ENCODE measurements around the gene LUZP4.
A peak's percentile ranks its signal among the peaks of the same experiment; 100 is the strongest.

LUZP4 gene

DNA sequence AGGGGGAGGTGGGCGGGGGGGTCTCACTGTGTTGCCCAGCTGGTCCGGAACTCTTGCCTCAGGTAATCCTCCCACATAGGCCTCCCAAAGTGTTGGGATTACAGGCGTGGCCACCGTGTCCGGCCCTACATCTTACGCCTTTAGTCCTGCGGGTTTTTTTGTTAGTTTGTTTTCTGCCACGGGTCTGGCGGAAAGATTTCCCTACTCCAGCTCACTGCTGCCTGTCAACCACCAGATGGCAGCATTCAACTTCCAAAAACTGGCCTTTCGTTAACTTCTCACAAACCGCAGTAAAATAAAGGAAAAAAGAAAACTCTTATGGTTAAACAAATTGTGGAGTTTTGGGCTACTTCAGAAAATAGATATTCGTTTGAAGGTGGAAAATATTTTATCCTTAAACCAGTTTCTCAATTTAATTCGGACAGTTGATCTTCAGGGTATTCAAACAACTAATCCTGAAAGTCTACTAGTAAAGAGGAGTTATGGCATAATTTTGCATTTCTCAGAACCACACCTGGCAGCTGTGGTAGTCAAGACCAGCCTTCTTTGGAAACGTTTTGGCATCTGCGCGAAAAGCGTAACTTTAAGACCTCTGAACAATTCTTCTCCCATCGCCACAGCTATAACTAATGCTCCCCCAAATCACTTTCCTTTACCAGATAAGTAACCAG lies 41.1 kb downstream of the LUZP4 start:
- peak; percentile 46 for DNase-seq (ENCODE audit: low read depth)
- H3K4me3 ChIP-seq (ENCODE audit: control insufficient read depth, low read depth, low read length) = no peak overlapping the region
- TF ChIP-seq CTCF (IDR thresholded peaks at IDR 0.05; ENCODE audit: control insufficient read depth, insufficient read depth, low read depth, low read length, missing control alignments) = peak; percentile 84

- H3K4me3 ChIP-seq (ENCODE audit: control insufficient read depth, low read depth, low read length) = no peak overlapping the region
- no peak for DNase-seq (ENCODE audit: low read depth)
- no peak for TF ChIP-seq CTCF (IDR thresholded peaks at IDR 0.05; ENCODE audit: control insufficient read depth, insufficient read depth, low read depth, low read length, missing control alignments)
Measured at GRCh38 chrX:115332832-115333231, 43.3 kb downstream of the LUZP4 start.

DNA sequence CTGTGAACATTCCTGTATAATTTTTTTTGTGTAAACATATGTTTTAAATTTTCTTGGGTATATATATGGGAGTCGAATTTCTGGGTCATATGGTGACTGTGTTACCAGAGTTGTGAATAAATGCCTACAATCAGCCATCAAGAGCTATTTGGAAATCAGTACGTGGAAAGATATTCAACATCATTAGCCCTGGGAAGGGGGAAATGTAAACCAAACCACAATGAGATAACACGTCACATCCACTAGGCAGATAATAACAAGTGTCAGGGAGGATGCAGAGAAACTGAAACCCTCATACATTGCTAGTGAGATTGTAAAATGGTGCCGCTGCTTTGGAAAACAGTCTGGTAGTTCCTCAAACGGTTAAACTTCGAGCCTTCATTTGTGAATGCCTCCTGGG lies 43.9 kb downstream of the LUZP4 start:
- H3K4me3 ChIP-seq (ENCODE audit: control insufficient read depth, low read depth, low read length) = no peak overlapping the region
- TF ChIP-seq CTCF (IDR thresholded peaks at IDR 0.05; ENCODE audit: control insufficient read depth, insufficient read depth, low read depth, low read length, missing control alignments) = no peak
- no peak for DNase-seq (ENCODE audit: low read depth)

DNA sequence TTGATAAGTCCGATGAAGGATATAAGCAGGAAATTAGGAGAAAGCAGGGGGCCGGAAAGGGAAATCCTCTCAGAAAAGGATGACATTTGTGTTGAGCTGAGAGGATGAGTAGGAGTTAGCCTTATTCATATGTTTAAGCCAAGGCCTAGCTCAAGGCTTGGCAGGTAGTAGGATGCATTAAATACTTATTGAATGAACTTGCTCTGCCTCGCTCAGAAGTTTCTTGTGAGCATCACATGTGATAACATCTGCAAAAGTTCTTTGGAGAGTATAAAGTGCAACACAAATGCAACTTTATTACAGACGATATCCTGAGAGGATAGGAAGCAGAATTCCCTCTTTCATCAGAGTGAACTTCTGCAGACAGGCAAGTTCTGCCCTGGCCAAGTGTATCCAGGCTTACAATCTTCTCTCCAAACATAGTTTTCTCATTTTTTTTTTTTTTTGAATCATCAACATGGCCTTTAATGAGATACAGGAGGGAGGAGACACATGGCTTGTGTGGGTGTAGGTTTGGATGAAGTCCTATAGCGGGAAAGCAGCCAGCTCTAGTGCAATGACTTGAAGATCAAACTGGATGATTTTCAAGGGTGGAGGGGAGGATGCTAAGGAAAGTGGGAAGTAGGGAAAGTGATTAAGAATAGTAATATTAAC lies 48.1 kb downstream of the LUZP4 start:
- no peak overlapping the region for H3K4me3 ChIP-seq (ENCODE audit: control insufficient read depth, low read depth, low read length)
- TF ChIP-seq CTCF (IDR thresholded peaks at IDR 0.05; ENCODE audit: control insufficient read depth, insufficient read depth, low read depth, low read length, missing control alignments) = no peak
- DNase-seq (ENCODE audit: low read depth) = peak; percentile 76

DNA sequence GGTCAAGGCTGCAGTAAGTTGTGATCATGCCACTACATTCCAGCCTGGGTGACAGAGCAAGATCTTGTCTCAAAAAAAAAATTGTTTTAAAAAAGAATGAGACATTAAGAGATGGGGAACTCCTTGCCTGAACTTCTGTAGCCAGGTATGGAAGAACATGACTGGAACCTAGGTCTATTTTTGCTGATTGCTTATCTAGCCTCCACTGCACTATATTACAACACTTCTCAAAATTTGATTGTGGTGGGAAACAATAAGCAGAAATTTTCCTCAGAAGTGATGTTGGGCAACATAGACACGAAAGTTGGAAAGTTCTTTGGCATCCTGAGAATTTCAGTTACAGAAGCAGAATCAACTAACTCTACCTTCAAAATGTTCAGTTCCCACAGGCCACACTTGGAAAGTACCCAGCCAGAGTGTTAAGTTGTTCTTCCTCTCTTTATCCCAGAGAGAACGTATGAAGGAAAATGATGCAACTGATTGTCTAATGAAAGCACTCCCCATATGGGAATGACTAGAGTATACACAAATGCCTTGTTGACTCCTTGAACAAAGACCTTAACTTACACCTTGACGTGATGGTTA lies 50.0 kb downstream of the LUZP4 start:
- DNase-seq (ENCODE audit: low read depth) = no peak
- no peak overlapping the region for H3K4me3 ChIP-seq (ENCODE audit: control insufficient read depth, low read depth, low read length)
- no peak for TF ChIP-seq CTCF (IDR thresholded peaks at IDR 0.05; ENCODE audit: control insufficient read depth, insufficient read depth, low read depth, low read length, missing control alignments)

DNA sequence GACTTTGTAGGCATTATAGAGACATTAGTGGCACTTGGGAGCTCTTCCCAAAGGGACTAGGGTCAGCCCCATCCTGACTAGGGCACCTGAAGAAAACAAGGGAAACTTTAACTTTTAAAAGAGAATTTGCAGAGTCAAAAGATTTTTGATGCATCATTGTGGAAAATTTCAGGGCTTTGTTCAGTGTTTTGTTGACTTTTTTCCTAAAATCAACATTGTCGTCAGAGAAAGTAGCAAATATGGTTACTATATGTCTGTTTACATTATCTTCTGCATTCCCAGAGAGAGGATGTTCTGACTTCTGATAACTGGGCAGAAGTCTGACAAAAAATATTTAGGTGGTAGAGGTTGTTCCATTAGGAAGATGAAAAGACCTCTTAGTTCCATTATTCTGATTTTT lies 51.9 kb downstream of the LUZP4 start:
- no peak overlapping the region for H3K4me3 ChIP-seq (ENCODE audit: control insufficient read depth, low read depth, low read length)
- no peak for DNase-seq (ENCODE audit: low read depth)
- no peak for TF ChIP-seq CTCF (IDR thresholded peaks at IDR 0.05; ENCODE audit: control insufficient read depth, insufficient read depth, low read depth, low read length, missing control alignments)
